ENCODE data around the gene PDLIM7. TPM values are rescaled to one million over a fixed set of nuclear protein-coding genes. Genes with fewer than 3 reads are reported as not detected.

The PDLIM7 gene
- total and polyA plus RNA-seq, 10 of the 15 experiments (the other 5 are each of a cell fraction or from before 2014, with no cell fraction given) = 0.82 to 36.6 (median 19.3) TPM

DNA sequence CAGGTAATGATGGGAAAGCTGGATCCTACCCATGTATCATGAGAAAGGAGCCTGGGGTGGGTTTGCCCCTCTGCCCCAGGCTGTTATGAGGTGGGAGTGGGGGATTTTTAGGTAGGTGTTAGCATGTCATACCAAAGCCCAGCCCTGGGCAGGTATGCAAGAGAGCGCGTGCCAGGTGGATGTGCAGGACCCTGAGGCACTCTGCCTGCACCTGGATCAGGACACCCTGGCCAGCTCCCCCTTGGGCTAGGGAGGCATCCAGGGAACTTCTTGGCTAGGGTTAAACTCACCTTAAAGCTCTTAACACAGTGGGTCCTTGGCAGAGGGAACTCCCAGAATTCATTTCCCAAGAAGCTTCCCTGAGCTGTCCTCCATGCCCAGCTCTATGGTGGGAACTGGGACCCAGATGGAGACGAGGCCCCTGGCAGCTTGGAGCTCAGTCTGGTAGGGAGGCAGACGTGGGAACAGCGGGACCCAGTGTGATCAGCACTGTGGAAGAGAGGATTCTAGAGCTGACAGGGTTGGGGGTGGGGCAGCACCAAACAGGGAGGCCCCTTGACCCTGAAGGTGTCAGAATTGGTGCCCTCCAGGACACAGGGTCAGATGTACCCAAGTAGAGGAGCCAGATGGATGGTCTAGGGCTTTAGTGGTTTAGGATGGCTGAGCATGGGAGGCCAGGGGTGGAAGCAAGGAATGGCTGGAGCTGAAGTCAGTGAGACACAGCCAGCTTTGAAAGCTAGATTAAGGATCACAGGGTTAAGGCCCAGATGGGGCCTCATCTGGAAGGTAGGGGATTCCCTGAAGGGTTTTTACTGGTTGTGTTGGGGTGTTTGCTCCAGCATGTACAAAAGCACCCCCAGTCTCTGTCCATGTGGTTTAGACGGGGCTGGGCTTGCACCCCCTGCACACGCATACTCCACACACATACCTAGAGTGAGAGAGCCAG, 53.0 kb downstream of the PDLIM7 start:
- peaks cover 0 to 9% of the 10 kb centered on the region in 2 experiments; a peak in 3 of 4 replicates for H3K36me3 ChIP-seq (ENCODE audit: control insufficient read depth in 2 of 2, insufficient read depth in 2 of 2, low read length in 1 of 2)
- no peaks in the 10 kb centered on the region for H3K27me3 ChIP-seq (replicated peaks in 1 of 2; ENCODE audit: control insufficient read depth in 2 of 2, insufficient read depth in 2 of 2, low read length in 1 of 2)
- POLR2A ChIA-PET = interaction anchor here (0.6 to 13.6 kb wide), 8 partner anchors 10 to 81 kb away, joined by 3 to 358 read pairs (median 7); partner anchors contain the start of genes F12 and GRK6
- no peaks in the 10 kb centered on the region for H3K9me3 ChIP-seq (replicated peaks; ENCODE audit: control insufficient read depth, insufficient read depth, low read length)
- FAIRE-seq = peak; percentile 31
- H4K20me1 ChIP-seq (ENCODE audit: control insufficient read depth, insufficient read depth) = no peaks in the 10 kb centered on the region
- DNase-seq (ENCODE audit: low read depth, low spot score) = no peak
- no peak overlapping the region for H3K4me3 ChIP-seq
- no peak overlapping the region for H2AFZ ChIP-seq (ENCODE audit: control insufficient read depth, low read depth, low read length)
- peak; percentile 4 for ATAC-seq
- in situ Hi-C loops (cut with MboI) (loop anchor here (5.0 kb wide), 1 partner anchor 127 kb away; no protein-coding TSS in a partner anchor), intact Hi-C loops (cut with micrococcal nuclease; ENCODE audit: unreplicated experiment) (no loop called here)
- BruUV-seq (replicated peaks) = TSS peak; percentile 49
- SMC1A ChIA-PET (ENCODE audit: uncharacterized antibody, unreplicated experiment) = interaction anchor here (1.3 to 7.4 kb wide), 6 partner anchors 10 to 58 kb away, joined by 5 to 105 read pairs (median 12); partner anchors contain the start of gene PFN3
- peaks cover 32% of the 10 kb centered on the region for H3K4me1 ChIP-seq (ENCODE audit: control insufficient read depth, insufficient read depth, low read length)
- CTCF ChIA-PET = interaction anchor here (1.1 to 16.4 kb wide), 9 partner anchors 10 to 134 kb away, joined by 3 to 391 read pairs (median 10); partner anchors contain the start of genes GRK6 and PFN3
- WGBS (ENCODE audit: insufficient coverage, insufficient replicate concordance, low lambda C conversion rate, missing lambda C conversion rate) = 46% methylated on average over 7 of the region's 7 CpGs
- RAD21 ChIA-PET (ENCODE audit: unreplicated experiment) = interaction anchor here (0.6 to 13.5 kb wide), 7 partner anchors 11 to 126 kb away, joined by 3 to 291 read pairs (median 20); partner anchors contain the start of gene GRK6
- H3K9ac ChIP-seq (ENCODE audit: control insufficient read depth, insufficient read depth, low read length) = peak overlapping the region; percentile 14
- H3K27ac ChIP-seq (ENCODE audit: control insufficient read depth, insufficient read depth) = peak overlapping the region; percentile 59
- peaks cover 14% of the 10 kb centered on the region for H3K79me2 ChIP-seq (ENCODE audit: control insufficient read depth, insufficient read depth, low read length)
- peak overlapping the region; percentile 5 for H3K4me2 ChIP-seq (ENCODE audit: control insufficient read depth, insufficient read depth)
- TF ChIP-seq ATF7 (IDR thresholded peaks at IDR 0.05; ENCODE audit: low read depth) (0 out of 2 replicates have a peak, but pooled peaks have one; percentile 13), POLR2AphosphoS5 (IDR thresholded peaks at IDR 0.05; ENCODE audit: low read length) (peak; percentile 75), ZNF274 (IDR thresholded peaks at IDR 0.05; ENCODE audit: insufficient read depth, insufficient read length) (no peak), PAX5 (IDR thresholded peaks at IDR 0.05; ENCODE audit: borderline replicate concordance, low read depth, low read length) (peak; percentile 17; the same call in 1 of the 2 replicates), POLR2A (IDR thresholded peaks at IDR 0.05; ENCODE audit: low read depth, low read length) (peak; percentile 64), KAT2A (conservative IDR thresholded peaks at IDR 0.05; ENCODE audit: control insufficient read depth, low read depth, low read length) (no peak), ZSCAN29 (IDR thresholded peaks at IDR 0.05) (no peak), HDGF (IDR thresholded peaks at IDR 0.05) (no peak), IRF4 (IDR thresholded peaks at IDR 0.05; ENCODE audit: low read depth, low read length) (0 out of 2 replicates have a peak, but pooled peaks have one; percentile 4), TCF12 (IDR thresholded peaks at IDR 0.05; ENCODE audit: low read depth, low read length) (0 out of 2 replicates have a peak, but pooled peaks have one; percentile 6), SPI1 (IDR thresholded peaks at IDR 0.05; ENCODE audit: borderline replicate concordance, insufficient read depth, low read depth, low read length) (no peak), RCOR1 (conservative IDR thresholded peaks at IDR 0.05; ENCODE audit: low read depth, low read length) (no peak), YY1 (IDR thresholded peaks at IDR 0.05; ENCODE audit: low read depth, low read length) (0 out of 2 replicates have a peak, but pooled peaks have one; percentile 8), FOXK2 (IDR thresholded peaks at IDR 0.05) (no peak), TCF3 (IDR thresholded peaks at IDR 0.05; ENCODE audit: borderline replicate concordance, insufficient read depth, low read depth, low read length) (0 out of 2 replicates have a peak, but pooled peaks have one; percentile 3), RUNX3 (IDR thresholded peaks at IDR 0.05; ENCODE audit: low read length) (peak; percentile 27; the same call in 1 of the 2 replicates), RAD51 (IDR thresholded peaks at IDR 0.05) (no peak), CBFB (IDR thresholded peaks at IDR 0.05; ENCODE audit: low read depth) (0 out of 2 replicates have a peak, but pooled peaks have one; percentile 16), PBX3 (IDR thresholded peaks at IDR 0.05; ENCODE audit: insufficient replicate concordance, low read depth, low read length) (no peak)
- TF ChIP-seq, protein P1, sequence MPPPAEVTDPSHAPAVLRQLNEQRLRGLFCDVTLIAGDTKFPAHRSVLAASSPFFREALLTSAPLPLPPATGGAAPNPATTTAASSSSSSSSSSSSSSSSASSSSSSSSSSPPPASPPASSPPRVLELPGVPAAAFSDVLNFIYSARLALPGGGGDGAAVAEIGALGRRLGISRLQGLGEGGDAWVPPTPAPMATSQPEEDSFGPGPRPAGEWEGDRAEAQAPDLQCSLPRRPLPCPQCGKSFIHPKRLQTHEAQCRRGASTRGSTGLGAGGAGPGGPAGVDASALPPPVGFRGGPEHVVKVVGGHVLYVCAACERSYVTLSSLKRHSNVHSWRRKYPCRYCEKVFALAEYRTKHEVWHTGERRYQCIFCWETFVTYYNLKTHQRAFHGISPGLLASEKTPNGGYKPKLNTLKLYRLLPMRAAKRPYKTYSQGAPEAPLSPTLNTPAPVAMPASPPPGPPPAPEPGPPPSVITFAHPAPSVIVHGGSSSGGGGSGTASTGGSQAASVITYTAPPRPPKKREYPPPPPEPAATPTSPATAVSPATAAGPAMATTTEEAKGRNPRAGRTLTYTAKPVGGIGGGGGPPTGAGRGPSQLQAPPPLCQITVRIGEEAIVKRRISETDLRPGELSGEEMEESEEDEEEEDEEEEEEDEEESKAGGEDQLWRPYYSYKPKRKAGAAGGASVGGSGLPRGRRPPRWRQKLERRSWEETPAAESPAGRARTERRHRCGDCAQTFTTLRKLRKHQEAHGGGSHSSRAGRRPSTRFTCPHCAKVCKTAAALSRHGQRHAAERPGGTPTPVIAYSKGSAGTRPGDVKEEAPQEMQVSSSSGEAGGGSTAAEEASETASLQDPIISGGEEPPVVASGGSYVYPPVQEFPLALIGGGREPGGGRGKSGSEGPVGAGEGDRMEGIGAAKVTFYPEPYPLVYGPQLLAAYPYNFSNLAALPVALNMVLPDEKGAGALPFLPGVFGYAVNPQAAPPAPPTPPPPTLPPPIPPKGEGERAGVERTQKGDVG (CRISPR knock-in tag; IDR thresholded peaks at IDR 0.05) = no peak

Measured in GM12878 (cell line).